Activated CD4-positive, CD25-positive, alpha-beta regulatory T cell treated with anti-CD3 and anti-CD28 coated beads, Interleukin-2, amount 50 U/mL, for 72 hours (primary cell): ENCODE results near the gene AIF1.
"Not testable (repeated sequence)": the region's sequence is repeated elsewhere in the genome, so short reads cannot be mapped to it uniquely, and the experiment has no call there.

Experiments used
- DNase-seq: peaks from one replicate; pipeline ENCODE4 v3.0.0; 2021

The AIF1 gene

GRCh38 chr6:31581434-31582229, 33.4 kb upstream of the AIF1 start:
- DNase-seq = no peak

DNA sequence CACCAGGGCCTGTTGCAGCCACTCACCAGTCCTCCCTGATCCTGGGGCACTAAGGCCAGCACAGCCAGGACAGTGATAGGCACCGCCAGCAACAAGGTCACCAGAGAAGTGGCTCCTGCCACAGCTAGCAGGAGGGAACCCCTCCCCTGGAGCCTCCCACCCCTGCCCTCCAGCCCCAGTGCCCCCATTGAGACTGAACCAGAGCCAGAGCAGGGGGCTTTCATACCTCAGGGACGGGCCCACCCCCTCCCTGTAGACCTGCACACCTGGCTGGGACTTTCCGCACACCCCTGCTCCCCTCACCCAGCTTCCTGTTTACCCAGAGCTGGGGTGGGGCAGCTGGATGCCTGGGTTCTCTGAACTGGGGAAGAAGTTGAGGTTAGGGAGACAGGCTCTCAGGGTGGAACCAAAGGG, 32.8 kb upstream of the AIF1 start, which contains the start of gene LTB:
Gene LTB, minus strand, starts transcription at position 195 of the 414 bp plus-strand sequence. Its CDS starts 7 bp downstream, at position 188.
- peak; percentile 60 for DNase-seq

DNA sequence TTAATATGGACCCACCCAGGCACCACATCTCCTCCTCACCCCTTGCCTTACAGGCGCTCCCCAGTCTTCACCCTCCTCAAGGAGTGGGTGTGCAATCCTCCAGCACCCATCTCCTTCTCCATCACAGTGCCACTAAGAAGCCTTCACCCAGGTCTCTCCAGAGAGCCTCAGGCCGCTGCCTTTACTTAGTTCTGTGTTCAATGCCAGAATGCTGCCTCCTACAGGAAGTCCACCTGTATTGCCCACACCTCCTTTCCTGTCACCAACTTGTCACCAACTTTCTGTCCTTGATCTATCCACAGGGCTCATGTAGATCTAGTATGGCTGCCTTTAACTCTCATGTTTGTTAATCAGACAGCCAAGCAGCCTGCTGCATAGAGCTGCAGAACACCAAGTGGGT, 29.5 kb upstream of the AIF1 start:
- no peak for DNase-seq

DNA sequence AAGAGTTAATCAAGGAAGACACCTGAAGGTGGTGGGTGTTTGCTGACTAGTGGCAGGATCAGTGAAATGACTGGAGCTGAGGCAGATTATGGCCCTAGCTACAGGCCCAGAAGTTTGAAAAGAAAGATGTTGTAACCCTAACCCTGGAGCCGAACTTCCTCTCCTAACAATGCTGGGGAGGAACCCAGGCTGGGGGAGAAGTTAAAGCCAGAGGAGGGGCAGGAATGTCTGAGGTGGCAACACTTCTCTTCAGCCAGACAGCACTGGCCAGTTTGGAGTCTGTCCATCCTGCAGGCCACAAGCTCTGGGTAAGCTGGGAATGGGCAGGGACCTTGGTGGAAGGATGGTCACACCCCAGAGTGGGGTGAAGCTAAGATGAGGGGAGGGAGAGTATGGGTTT, 29.0 kb upstream of the AIF1 start, which contains the start of gene LST1:
Gene LST1, plus strand, starts transcription at position 270 of the 400 bp plus-strand sequence. CDS start 1,023 bp downstream, outside the sequence.
- DNase-seq = no peak

DNA sequence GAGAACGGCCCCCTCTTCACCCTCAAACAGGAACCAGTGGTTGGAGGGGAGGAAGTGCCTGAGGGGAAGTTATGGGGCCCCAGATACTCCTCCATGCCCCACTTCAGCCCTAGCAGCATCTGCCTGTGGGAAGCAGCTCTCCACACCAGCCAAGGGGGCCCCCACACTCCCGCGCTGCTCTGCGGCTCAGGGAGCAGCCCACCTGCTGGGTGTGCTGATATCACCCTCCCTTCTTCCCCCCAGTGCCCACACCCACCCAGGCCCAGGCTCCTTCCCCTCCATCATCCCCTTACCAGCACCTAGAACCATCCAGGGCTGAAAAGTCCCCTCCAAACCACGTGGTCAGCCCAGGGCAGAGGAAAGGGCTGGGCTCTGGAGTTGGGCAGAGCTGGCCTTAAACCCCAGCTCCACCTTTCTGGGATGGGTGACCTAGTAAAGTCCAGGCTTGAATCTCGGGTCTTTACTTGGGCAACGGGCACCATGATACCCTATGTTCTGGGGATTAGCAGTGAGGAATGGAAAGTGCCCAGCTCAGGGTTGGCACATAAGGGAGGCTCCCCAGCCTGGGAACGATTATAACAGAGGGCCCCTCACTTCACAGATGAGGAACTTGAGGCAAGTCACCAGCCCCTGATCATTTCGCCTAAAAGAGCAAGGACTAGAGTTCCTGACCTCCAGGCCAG, 28.3 kb upstream of the AIF1 start:
- no peak for DNase-seq

- DNase-seq = no peak
These were observed 26.9 kb upstream of the AIF1 start for GRCh38 chr6:31587791-31588777.

GRCh38 chr6:31588871-31589650, 26.0 kb upstream of the AIF1 start:
- DNase-seq = no peak

DNA sequence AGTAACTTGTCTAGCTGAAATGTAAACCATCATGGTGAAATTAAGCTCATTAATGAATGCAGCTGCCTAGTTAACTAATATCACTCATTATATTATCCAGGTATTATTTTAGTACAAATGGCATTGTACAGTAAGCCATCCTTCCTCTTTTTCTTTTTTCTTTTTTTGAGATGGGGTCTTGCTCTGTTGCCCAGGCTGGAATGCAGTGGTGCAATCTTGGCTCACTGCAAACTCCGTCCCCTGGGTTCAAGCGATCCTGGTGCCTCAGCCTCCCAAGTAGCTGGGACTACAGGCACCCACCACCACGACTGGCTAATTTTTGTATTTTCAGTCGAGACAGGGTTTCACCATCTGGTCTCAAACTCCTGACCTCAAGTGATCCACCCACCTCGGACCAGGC, 24.3 kb upstream of the AIF1 start:
- not testable (repeated sequence) for DNase-seq

- no peak for DNase-seq
These were observed 22.6 kb upstream of the AIF1 start for GRCh38 chr6:31592396-31592771.

GRCh38 chr6:31597006-31597405, 18.0 kb upstream of the AIF1 start:
- no peak for DNase-seq

DNA sequence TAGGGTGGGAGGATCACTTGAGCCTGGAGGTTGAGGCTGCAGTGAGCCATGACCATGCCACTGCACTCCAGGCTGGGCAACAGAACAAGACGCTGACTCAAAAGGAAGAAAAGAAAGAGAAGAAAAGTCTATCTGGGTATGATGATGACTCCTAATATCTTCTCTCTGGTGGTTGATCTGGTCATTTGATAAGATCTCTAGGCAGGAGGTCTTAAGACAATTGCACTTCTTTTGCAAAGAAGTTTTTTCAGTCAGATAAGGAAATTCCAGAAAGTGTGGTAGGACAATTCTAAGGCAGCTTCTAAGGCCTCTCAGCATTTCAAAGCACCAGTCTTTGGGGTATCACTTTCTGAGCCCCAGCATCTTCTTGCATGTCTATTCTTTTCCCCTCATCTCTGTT, 7.7 kb upstream of the AIF1 start:
- DNase-seq = no peak

GRCh38 chr6:31609519-31610406, 5.3 kb upstream of the AIF1 start:
- no peak for DNase-seq

DNA sequence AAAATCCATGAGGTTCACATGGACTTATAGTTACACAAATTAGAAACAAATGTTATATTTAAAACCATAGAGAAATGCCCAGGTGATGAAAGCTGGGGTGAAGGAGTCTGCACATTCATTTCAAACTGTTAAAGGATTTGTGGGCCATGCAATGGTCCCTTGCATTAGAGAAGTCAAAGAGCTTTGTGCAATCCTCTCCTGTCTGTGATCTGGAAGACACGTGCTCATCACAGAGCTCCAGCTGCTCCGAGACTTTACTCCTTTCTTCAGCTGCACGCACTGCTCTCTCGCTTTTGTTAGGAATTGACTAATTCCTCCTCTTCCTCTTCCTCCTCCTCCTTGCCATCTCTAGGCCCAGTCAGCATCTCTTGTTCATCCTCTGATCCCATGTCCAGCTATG, 4.1 kb upstream of the AIF1 start:
- DNase-seq = no peak

GRCh38 chr6:31614075-31614619, 887 bp upstream of the AIF1 start:
- no peak for DNase-seq

GRCh38 chr6:31615748-31616147, 714 bp downstream of the AIF1 start:
- DNase-seq = no peak

DNA sequence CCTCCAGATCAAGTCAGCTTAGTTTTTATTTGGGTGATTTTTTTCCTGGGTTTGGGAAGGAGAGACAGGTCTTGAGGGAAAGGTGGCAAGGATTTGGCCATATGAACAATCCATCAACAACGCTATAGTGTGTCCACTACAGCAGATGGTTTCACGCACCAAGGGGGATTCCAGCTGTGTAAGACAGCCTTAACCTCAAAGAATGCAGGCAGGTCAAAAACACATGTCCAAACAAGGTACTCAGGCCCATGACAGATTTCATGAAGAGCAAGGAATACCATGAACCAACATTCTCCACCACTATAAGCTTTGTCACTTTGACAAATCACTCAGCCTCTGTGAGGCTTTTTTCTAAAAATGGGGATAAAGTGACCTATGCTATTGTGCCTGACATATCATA, 2.0 kb downstream of the AIF1 start:
- no peak for DNase-seq

DNA sequence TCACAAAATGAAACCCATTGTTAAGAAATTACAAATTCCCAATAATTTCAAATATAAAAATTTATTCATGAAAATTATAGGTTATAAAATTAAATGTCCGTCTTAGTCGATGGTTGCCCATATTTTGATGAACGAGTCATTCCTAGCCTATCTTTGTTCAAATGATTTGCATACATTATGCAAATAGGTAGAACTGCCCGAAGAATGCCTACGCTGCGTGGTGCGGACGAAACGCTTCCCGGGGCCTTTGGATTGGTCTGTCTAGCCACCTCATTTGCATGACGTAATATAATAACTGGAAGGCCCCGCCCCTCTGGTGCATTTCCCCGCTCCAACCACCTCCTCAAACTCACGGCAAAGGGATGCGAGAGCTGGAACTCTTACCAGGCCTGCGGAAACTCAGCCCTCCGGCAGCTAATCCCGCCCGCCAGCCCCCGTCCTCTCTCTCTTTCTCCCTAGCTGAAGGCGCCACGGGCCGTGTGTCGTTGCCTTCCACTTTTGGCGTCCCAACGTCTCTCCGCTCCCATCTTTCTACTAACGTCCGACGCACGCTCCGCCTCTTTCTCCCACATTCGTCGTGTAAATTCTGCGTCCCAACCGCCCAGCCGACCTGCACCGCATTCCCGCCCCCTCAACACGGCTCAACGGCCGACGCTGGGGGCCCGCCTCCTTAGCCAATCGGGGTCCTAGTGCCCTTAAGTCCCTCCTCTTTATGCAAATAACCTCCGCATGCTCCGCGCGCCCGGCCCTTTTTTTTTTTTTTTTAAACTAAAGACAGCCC, 5.0 kb downstream of the AIF1 start:
- peak; percentile 95 for DNase-seq

- peak; percentile 93 for DNase-seq
These were observed 5.7 kb downstream of the AIF1 start, which contains the start of gene PRRC2A for GRCh38 chr6:31620586-31621319. PRRC2A (plus strand) TSS chr6:31620715; CDS start chr6:31622790, 2,075 bp downstream.

DNA sequence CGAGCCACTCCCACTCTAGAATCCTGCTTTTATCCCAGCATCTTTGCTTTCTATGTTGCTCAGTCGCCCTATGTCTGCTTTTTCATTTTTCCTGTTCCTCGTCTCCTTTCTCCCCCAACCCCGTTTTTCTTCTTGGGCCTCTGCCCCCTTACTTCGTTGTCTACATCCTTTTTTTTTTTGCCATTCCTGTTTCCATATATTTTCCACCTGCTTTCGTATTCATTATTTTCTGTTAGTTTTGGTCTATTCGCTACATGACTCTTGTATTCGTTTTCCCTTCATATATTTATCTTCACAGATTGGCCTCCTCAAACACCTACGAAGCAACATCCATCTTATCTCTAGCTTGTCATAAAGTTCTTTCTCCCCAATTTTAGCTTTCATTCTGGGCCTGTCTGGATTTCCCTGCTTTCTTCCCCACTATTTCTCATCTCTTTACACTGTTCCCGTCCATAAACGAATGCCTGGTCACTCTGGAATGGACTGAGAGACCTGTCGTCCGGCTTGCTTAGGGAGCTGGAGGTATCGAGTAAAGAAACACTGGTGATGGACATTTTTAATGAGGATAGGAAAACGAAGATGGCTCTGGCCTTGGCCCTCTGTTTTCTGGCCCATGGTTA, 6.4 kb downstream of the AIF1 start:
- DNase-seq = no peak
